ENCODE results near the gene CCT2.
"Not testable (repeated sequence)": the region's sequence is repeated elsewhere in the genome, so short reads cannot be mapped to it uniquely, and the experiment has no call there.

CCT2 gene

DNA sequence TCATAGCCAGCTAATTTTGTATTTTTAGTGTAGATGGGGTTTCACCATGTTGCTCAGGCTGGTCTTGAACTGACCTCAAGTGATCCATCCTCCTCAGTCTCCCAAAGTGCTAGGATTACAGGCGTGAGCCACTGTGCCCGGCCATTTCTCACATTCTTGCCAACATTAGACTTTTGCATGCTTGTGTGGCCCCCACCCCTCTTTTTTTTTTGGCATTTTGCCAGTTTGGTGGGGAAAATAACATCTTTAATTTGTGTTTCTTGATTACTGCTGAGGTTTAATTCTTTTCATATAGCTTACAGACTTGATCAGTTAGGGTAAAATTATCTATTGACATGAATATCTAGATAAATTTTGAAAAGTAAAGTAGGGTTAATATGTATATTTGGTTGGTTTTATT, 3.8 kb downstream of the CCT2 start:
- DNase-seq: no peak

DNA sequence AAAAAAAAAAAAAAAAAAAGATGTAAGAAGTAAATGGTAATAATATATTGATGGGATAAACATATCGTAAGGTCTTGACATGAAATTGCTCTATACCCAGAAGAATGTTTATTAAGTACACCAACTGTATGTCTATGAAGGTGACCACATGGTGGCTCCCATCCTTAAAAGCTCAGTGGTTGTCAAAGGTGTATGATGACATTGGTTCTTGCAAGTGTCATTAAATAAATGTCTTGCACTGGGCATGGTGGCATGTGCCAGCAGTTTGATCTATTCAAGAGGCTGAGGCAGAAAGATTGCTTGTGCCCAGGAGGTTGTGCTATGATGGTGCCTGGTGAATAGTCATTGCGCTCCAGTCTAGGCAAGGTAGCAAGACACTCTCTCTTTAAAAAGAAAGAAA, 10.4 kb downstream of the CCT2 start:
- no peak for DNase-seq

DNA sequence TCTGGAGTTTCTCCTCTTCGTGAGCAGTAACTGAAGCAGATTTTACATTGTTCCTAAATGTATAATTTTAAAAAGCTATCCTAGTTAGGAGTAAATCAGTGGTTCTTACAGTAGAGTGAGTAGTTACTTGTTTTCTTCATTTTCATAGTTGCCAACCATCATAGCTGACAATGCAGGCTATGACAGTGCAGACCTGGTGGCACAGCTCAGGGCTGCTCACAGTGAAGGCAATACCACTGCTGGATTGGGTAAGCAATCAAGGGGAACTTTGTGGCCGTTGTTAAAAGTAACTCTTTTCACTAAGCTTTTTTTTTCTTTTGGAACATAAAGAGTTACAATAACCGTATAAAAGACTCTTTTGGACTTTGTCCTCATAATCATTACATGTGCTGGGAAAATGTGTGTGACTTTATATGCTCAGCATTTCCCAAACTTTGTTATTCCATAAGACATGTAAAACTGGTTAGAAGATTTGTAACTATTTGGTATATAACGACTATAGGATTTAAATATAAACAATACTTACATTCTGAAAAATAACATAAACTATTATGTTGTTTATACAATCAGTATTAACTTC, 13.0 kb downstream of the CCT2 start:
- DNase-seq: no peak

DNA sequence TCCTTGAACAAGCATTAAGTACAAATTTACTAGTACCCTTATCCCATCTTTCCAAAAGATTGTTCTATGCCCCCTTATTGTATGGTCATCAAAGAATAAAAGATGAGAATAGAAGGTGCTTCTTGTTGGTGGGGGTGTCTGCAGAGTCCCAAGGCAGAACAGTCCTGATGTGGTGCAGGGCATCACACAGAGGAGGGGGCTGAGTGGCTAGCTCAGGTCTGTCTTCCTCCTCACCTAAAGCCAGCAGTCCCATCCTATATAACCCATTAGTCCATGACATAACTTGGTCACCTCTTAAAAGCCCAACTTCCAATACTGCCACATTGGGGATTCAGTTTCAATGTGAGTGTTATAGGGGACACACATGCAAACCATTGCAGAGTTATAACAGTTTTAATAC, 15.5 kb downstream of the CCT2 start:
- DNase-seq: no peak

DNA sequence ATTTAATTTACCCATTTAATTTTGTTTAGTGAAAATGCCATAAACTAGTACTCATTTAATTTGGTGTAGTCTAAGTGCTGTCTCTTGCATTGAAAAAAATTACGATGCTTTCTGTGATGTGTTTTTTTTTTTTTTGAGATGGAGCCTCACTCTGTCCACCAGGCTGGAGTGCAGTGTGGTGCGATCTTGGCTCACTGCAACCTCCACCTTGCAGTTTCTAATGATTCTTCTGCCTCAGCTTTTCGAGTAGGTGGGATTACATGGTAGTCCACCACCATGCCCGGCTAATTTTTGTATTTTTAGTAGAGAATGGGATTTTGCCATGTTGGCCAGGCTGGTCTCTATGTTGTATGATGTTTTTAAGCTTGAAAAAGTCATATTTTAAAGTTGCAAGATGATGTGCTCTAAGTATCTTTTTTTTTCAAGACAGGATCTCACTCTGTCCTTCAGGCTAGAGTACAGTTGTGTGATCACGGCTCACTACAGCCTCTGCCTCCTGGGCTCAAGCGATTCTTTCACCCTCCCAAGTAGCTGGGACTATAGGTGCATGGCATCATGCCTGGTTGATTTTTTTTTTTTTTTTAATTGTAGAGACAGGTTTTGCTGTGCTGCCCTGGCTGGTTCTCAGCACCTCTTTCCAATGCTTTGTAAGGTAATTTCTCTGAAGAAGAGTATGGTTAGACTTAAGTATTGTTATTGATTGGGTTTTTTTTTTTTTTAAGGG, 16.9 kb downstream of the CCT2 start:
- no peak for DNase-seq

DNA sequence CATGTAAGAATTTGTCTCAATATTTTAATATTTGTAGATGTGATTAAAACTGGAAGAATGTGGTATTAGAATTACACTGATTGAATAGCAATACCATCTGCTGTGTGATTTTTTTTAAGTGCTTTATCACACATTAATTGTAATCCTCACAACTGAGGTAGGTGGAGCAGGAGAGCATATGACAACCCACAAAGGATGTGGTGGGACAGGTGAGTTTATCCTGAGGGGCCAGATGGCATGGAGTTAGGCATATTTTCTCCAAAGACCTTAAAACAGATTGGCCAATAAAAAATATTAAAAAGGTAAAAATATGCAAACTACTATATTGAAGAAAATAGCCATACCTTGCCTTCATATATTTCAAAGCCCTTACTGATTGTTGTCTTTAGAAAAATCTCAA, 17.7 kb downstream of the CCT2 start:
- no peak for DNase-seq

DNA sequence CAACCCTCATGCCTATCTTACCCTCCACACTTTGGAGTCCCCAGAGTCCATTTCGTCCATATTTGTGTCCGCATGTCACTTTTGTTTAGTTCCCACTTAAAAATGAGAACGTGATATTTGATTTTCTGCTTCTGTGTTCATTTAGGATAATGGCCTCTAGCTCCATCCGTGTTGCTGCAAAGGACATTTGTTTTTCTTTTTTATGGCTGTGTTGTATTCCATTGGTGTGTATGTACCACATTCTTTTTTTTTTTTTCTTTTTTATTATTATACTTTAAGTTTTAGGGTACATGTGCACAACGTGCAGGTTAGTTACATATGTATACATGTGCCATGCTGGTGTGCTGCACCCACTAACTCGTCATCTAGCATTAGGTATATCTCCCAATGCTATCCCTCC, 18.3 kb downstream of the CCT2 start:
- DNase-seq: not testable (repeated sequence)

DNA sequence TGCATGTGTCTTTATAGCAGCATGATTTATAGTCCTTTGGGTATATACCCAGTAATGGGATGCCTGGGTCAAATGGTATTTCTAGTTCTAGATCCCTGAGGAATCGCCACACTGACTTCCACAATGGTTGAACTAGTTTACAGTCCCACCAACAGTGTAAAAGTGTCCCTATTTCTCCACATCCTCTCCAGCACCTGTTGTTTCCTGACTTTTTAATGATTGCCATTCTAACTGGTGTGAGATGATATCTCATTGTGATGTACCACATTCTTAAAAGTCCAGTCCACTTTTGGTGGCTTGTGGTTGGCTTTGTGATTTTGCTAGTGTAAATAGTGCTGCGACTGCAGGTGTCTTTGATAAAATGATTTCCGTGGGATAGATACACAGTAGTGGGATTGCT, 19.0 kb downstream of the CCT2 start:
- DNase-seq: not testable (repeated sequence)

DNA sequence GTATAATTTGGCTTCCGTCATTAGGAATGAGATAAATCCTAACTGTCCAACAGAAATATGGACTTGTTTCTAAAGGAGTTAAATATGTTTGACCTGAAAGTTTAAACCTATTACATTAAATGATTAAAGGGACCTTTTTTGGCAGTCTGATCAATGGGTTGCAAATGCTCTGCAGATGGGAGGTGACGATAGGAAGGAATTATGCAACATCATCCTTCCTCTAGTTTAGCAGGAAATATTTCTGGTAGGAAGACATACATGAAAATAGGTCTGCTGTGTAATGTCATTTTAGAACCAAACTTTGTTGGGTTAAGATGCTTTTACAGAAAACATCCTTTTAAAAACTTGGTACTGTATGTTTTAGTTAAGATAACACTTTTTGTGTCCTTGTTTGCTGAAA, 22.9 kb downstream of the CCT2 start:
- DNase-seq: no peak

DNA sequence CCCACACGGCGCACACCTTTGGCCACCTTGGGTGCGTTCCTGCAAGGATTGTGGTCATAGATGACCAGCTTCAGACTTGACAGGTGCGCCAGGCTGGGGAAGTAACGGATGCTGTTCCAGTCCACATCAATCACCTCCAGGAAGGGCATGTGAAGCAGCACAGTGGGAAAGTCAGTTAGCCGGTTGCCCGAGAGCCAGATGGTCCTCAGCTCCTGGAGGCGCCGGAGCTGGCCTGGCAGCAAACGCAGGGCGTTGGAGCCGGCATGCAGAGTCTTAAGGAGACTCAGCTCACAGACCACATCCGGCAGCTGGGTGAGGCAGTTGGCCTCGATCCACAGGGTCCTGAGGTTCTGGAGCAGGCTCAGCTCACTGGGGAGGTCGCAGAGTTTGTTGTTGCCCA, 24.9 kb downstream of the CCT2 start:
- no peak for DNase-seq

DNA sequence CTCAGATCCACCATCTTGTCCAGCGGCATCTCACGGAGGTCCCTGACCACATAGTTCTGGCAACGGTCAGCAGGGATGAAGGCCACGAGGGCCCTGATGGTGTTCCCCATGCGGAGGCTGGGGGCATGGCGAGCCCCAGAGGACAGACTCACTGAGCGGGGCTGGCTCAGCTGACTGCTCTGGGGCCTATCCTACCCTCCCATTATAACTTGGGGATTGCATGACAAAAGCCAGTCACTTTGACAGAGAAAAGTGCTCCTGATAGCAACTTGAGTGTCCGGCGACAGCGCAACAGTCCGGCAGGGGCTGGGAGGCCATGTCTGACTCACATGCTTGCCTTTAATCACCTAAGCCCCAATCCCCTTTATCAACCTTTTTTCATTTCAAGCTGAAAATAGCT, 25.5 kb downstream of the CCT2 start, which contains the start of gene LRRC10:
Gene LRRC10 (minus strand): TSS at position 179 of the 400 bp plus-strand sequence. CDS start 69 bp downstream, at position 110.
- no peak for DNase-seq

DNA sequence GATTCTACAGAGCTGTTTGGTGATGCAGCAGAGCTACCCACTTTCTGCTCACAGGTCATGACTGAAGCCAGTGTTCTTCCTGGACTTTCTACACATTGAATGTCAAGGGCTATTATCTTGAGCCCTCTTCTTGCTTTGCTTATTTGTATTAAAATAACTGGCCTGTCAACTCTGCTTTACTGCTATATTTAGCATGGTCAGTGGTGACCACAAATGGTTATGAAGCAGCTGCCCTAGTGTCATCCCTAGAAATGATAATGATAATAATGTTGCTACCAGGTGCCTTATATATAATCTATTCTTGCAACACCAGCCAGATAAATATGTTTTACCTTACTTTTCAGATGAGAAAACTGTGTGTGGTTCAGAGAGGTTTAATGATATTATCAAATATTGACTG, 28.1 kb downstream of the CCT2 start:
- no peak for DNase-seq

DNA sequence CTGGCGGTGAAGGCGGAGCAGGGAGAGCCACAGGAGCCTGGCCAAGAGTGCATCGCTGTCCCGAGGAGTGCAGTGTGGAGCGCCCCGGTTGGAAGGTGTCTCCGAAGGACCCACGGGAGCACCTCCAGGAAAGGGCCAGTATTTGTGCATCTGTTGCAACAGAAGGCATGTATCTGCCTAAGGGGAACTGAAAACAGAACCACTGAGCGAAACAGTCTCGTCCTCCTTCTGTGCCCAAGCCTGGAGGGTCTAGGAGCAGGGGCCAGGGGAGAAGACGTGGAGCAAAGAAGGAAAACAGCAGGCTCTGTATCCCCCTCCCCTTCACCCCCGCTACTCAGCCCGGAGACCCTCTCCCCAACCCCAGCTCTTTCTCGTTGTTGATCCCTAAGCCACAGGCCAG, 30.8 kb downstream of the CCT2 start:
- no peak for DNase-seq

DNA sequence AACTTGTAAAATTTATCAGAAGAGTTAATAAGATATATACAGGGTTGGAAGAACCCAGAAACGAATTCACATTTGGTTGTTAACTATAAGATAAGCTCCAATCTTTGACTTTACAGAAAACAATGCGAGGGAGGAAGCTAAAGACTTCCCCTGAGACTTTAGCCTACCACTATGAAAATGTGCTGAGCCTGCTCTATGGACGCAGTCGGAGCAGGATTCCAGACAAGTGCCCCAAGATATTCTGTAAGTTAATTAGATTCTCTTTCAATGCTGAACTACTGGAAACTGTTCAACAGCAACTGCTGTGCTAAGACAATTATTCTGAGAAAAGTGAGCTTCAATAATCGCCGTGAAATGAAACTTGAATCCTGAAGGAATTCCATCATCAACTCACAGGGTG, 33.8 kb downstream of the CCT2 start:
- no peak for DNase-seq

DNA sequence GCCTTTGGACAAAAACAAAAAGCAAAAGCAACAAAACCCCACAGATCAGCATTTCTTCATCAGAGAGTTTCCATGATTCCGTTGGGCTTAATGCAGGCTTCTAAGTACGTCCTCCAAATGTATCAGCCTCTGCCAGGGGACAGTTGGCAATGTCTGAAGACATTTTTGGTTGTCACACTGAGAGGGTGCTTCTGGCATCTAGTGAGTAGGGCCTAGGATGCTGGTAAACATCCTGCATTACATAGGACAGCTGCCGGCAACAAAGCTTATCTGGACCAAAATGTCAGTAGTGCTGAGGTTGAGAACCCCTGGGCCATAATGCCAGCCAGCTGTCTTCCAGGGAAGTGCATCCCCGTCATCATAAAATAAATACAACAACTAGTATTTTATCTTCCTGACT, 34.8 kb downstream of the CCT2 start:
- no peak for DNase-seq

DNA sequence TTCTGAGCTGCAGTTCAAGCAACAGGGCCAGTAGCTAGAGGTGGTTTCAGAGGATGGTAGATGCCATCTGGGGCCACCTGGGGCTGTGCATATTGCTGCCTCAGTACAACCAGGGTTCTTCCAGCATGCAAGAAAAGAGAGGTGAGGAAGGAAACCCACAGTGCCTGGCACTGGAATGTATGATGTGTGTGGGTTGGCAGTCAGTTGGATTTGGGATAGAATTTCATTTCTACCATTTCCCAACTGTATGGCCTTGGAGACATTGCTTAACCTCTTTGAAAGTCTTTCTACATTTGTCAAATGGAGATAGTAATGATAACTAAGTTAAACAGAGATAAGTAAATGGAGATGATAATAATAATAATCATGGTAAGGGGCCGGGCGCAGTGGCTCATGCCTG, 35.7 kb downstream of the CCT2 start:
- no peak for DNase-seq

DNA sequence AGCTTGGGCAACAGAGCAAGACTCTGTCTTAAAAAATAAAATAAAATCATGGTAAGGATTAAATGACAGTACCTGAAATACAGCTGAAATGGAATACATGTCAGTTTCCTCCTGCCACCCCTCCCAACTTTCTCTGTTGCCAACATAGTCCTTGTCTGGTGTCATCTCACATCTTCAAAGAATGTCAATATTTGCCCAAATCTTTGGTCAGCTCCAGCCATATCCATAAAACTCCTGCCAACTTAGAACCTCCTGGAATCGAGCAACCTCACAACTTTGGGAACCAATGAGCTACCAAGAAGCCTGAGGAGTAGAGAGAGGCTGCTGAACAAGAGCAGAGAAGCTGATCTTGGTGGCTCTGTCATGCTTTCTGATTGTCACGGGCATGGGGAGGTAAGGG, 36.3 kb downstream of the CCT2 start:
- DNase-seq: no peak

DNA sequence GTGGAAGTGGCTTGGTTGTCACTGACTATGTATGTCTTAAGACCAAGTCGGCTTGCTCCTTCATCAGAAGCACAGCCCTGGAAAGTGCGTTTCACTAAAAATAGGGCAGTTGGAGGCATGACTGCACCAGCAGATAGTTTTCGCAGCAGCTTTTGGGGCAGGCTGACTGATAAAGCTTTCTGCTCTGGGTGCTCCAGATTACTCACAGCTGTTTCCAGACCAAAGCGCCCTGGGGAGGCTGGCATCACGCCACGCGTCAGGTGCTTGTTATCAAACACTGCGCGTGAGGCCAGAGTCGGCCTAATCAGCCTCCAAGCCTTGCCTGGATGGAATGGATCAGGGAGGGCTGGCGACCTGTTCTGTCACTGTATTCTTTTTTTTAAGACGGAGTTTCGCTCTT, 38.7 kb downstream of the CCT2 start:
- peak; percentile 95 for DNase-seq

DNA sequence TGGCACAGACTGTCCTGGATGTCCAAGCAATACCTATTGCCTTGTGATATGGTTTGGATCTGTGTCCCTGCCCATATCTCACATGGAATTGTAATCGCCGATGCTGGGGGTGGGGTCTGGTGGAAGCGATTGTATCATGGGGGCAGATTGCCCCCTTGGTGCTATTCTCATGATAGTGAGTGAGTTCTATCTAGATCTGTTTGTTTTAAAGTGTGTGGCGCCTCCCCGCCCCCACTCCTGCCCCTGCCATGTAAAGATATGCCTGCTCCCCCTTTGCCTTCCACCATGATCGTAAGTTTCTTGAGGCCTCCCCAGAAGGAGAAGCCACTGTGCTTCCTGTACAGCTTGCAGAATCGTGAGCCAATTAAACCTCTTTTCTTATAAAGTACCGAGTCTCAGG, 42.2 kb downstream of the CCT2 start:
- no peak for DNase-seq

DNA sequence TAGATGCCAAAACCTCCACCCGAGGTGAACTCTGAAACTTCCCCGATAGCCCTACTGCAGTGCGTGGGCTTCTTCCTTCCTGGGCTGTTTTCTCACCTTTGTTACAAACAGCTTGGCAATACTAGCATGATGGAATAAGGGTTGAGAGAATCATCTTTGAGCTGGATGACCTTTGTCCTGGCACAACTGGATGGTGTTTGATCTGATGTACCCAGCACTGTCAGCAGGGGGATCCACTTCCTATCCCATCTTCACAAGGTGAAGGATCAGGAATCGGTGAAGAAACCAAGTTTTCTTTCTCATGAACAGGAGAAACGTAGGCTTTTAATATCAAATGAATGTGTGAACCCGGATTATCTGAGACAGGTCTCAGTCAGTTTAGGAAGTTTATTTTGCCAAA, 44.9 kb downstream of the CCT2 start:
- no peak for DNase-seq

DNA sequence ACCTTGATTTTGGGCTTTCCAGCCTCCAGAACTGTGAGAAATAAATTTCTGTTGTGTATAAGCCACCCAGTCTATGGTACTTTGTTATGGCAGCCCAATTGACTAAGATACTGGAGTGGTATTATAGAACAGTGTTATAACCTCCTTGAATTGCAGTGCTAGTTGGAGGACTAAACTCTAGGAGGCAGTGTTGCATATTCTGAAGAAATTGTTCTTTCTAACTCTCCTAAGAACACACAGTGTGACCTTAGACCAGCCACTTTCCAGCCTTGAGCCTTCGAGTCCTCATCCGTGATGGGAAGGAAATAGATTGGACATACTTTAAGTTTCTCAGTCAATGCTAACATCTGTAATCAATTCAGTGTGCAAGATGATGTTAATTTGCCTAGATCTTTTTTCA, 47.8 kb downstream of the CCT2 start:
- DNase-seq: no peak

DNA sequence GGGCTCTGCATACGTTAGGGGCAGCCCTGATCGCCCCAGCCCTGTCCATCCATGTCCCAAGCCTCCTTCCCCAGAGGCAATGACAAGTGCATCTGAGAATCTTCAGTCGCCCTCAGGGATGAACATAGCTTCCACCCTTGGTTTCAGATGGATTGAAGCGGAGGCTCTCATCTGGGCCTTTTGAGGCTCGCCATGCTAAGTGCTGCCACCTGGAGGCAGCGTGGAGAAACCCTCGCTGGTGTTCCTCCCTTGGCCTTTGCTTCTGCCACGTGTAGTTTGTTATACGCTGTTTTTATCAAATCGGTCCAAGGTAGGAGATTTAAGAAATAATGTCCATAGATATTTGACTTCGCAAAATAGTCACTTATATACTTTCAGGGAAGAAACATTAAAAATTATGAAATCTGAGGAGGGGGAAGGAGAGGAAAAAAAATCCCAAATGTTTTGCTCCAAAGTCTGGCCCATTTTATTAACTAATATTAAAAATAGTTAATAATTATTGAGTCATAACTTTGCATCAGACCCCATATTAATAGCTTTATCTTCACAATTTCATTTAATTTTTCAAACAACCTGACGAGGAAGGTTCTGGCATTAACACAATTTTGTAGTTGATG, 54.2 kb downstream of the CCT2 start:
- DNase-seq: peak; percentile 52

DNA sequence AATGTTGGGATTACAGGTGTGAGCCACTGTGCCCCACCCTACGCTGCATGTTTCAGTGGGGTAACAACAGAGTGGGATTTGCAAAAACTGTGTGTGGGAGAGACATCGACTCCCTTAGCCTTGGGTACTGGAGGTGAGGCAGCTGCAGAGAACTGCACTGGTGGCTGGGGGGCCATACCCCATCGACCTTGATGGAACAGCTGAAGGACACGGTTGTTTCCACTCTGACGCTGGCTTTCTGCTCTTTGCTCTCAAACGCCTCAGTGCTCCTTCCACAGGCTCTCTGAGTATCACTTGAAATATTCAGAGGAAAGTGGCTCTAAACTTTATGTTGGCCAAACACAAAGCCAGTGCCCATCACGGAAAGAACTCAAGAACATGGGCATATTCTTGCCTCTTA, 56.3 kb downstream of the CCT2 start:
- no peak for DNase-seq

DNA sequence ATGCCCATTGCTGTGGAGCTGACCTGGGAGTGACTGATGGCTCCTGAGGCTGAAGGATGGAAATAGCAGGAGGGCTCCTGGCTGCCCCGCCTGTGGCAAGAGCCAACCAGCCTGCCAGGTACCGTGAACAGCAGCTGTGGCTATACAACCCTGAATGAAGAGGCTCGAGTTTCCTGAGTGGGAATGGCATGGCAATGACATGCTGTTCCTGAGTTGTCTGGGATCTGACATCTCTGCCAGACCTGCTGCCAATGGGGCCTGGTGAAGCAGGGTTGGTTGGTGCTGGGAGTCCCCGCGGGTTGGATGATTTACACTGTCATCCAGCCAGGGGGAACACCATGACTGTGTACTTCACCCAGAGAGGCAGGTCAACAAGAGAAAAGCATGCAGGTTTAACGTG, 57.3 kb downstream of the CCT2 start:
- DNase-seq: no peak

DNA sequence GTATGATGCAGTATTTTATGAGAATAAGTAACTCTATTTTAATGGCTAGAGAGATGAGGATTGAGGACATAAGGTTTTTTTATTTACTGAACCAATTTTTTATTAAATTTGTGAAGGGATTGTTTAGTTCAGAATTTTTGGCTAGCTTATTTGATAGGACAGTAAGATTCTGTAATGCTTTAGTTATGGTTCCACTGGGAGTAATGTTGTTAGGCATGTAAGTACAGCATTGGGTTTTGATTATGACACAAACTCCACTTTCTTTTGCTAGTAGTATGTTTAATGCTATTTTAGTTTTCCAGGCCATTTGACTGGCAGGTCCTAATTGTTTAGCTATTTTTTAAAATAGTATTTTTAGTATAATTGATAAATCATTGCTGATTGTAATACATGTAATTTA, 59.3 kb downstream of the CCT2 start:
- no peak for DNase-seq

All from NCI-H345 (cell line).